Endothelial cell (in vitro differentiated cells): ENCODE results near the gene PLEKHA6. TPM values are rescaled to one million over a fixed set of nuclear protein-coding genes. Genes with fewer than 3 reads are reported as not detected.

Experiments
- DNase-seq: peaks from one replicate; pipeline ENCODE4 v3.0.0; 2021; ENCODE audit warnings: low spot score
- H3K27ac Mint-ChIP-seq: one replicate; pipeline ENCODE4 v1.8.0; 2021; ENCODE audit warnings: mixed read lengths, inconsistent platforms; ENCODE audit not compliant: unreplicated experiment
- H3K27me3 Mint-ChIP-seq: one replicate; pipeline ENCODE4 v1.8.0; 2021; ENCODE audit warnings: mild to moderate bottlenecking, moderate library complexity, mixed read lengths, inconsistent platforms; ENCODE audit not compliant: unreplicated experiment
- H3K36me3 Mint-ChIP-seq: one replicate; pipeline ENCODE4 v1.8.0; 2021; ENCODE audit warnings: mild to moderate bottlenecking, low read depth, mixed read lengths, inconsistent platforms; ENCODE audit not compliant: unreplicated experiment
- H3K4me1 Mint-ChIP-seq: one replicate; pipeline ENCODE4 v1.8.0; 2021; ENCODE audit warnings: mild to moderate bottlenecking, mixed read lengths, inconsistent platforms; ENCODE audit not compliant: unreplicated experiment
- H3K4me3 Mint-ChIP-seq: one replicate; pipeline ENCODE4 v1.8.0; 2021; ENCODE audit warnings: mild to moderate bottlenecking, mixed read lengths, inconsistent platforms; ENCODE audit not compliant: unreplicated experiment
- H3K9me3 Mint-ChIP-seq: one replicate; pipeline ENCODE4 v1.8.0; 2021; ENCODE audit warnings: mixed read lengths, inconsistent platforms; ENCODE audit not compliant: unreplicated experiment
- CTCF ChIP-seq: fragments of 200-600 bp; sonication (generic); IDR thresholded peaks from one replicate; pipeline ENCODE4 v1.5.0; 2021; ENCODE audit warnings: antibody characterized with exemption; ENCODE audit not compliant: unreplicated experiment
- total RNA-seq: library from RNA; stranded (reverse); fragmentation: NEBNext Ultra II Directional; extraction: Animal tissue kit (Norgen Biotek cat#: 25700); gene quantifications from one replicate; pipeline ENCODE4 v1.2.1, GENCODE V29; 2021; ENCODE audit not compliant: unreplicated experiment

Gene PLEKHA6
- total RNA-seq, 1 donor from 2014 or later: 3.7 TPM

GRCh38 chr1:204288021-204288588 is 71.6 kb downstream of the PLEKHA6 start:
- peak overlapping the region; percentile 53 for H3K27ac Mint-ChIP-seq
- no peak for TF ChIP-seq CTCF
- no peaks in the 10 kb centered on the region for H3K9me3 Mint-ChIP-seq
- H3K4me1 Mint-ChIP-seq: peaks cover 35% of the 10 kb centered on the region
- no peaks in the 10 kb centered on the region for H3K36me3 Mint-ChIP-seq
- DNase-seq: no peak
- H3K4me3 Mint-ChIP-seq: no peak overlapping the region
- peaks cover 4% of the 10 kb centered on the region for H3K27me3 Mint-ChIP-seq

DNA sequence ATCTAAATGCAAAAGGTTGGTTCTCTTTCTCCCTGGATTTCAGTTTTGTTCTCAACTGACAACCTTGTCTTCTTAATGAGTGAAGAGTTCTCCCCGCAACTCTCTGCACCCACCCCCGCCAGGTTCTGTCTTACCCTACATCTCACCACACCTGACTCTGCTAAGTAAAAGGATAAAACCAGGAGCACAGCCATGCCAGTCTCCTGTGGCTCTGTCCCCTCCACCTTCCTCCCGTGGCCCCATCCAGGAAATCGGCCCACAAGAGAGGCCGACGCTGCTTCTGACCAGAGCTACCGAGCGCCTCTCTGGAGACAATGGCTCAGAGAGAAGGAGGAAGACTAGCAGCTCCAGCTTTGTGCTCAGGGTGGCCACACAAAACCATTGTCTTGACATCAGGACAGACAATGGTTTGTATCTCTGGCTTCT is 72.2 kb downstream of the PLEKHA6 start:
- peak; percentile 26 for DNase-seq
- peak overlapping the region; percentile 66 for H3K4me3 Mint-ChIP-seq
- H3K27ac Mint-ChIP-seq: peak overlapping the region; percentile 59

GRCh38 chr1:204286831-204287421 is 72.8 kb downstream of the PLEKHA6 start:
- Mint-ChIP-seq H3K36me3 (no peaks in the 10 kb centered on the region), H3K4me1 (peaks cover 35% of the 10 kb centered on the region), H3K27ac (peak overlapping the region; percentile 78), H3K9me3 (no peaks in the 10 kb centered on the region), H3K27me3 (peaks cover 4% of the 10 kb centered on the region), H3K4me3 (peak overlapping the region; percentile 66)
- no peak for TF ChIP-seq CTCF
- DNase-seq: no peak

More for the DNA sequence above, 72.2 kb downstream of the PLEKHA6 start:
- Mint-ChIP-seq H3K9me3 (no peaks in the 10 kb centered on the region), H3K36me3 (no peaks in the 10 kb centered on the region), H3K4me1 (peaks cover 35% of the 10 kb centered on the region), H3K27me3 (peaks cover 4% of the 10 kb centered on the region)
- TF ChIP-seq CTCF: no peak

DNA sequence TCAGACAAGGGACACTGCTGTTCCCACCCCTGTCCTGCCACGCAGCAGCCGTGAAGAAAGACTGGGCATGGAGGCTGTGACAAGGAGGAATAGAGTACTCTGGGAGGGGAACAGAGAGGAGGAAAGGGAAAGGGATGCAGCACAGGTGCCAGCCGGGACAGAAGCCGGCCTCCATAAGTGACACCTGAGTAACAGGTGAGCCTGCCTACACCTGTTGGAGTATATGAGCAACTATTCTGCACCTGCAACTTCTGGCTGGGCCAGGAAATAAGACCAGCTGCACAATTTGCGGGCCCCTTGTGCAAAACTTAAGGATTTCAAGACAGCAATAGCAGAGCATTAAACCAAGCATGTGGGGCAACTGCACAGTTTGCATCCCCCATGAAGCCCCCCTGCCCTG is 73.4 kb downstream of the PLEKHA6 start:
- TF ChIP-seq CTCF: no peak
- Mint-ChIP-seq H3K9me3 (no peaks in the 10 kb centered on the region), H3K4me1 (peaks cover 35% of the 10 kb centered on the region), H3K4me3 (no peak overlapping the region), H3K27ac (peak overlapping the region; percentile 36), H3K27me3 (peaks cover 4% of the 10 kb centered on the region), H3K36me3 (no peaks in the 10 kb centered on the region)
- DNase-seq: no peak
